HG03558 (cell line): ENCODE data around the gene SLC4A3.

Experiments
- ATAC-seq: cut with Tn5 transposase; IDR thresholded peaks from one replicate; pipeline ENCODE4 v1.9.1; 2021; ENCODE audit warnings: moderate number of reproducible peaks; ENCODE audit not compliant: unreplicated experiment; ENCODE audit errors: extremely low read depth

SLC4A3 gene

GRCh38 chr2:219630770-219631405 lies 3.5 kb downstream of the SLC4A3 start:
- ATAC-seq = no peak

- ATAC-seq = no peak
Measured at GRCh38 chr2:219631406-219631891, 4.0 kb downstream of the SLC4A3 start.

GRCh38 chr2:219631904-219632759 lies 4.7 kb downstream of the SLC4A3 start:
- no peak for ATAC-seq

- no peak for ATAC-seq
Measured at GRCh38 chr2:219632760-219633105, 5.3 kb downstream of the SLC4A3 start.

- no peak for ATAC-seq
Measured at GRCh38 chr2:219633276-219634065, 6.0 kb downstream of the SLC4A3 start.

DNA sequence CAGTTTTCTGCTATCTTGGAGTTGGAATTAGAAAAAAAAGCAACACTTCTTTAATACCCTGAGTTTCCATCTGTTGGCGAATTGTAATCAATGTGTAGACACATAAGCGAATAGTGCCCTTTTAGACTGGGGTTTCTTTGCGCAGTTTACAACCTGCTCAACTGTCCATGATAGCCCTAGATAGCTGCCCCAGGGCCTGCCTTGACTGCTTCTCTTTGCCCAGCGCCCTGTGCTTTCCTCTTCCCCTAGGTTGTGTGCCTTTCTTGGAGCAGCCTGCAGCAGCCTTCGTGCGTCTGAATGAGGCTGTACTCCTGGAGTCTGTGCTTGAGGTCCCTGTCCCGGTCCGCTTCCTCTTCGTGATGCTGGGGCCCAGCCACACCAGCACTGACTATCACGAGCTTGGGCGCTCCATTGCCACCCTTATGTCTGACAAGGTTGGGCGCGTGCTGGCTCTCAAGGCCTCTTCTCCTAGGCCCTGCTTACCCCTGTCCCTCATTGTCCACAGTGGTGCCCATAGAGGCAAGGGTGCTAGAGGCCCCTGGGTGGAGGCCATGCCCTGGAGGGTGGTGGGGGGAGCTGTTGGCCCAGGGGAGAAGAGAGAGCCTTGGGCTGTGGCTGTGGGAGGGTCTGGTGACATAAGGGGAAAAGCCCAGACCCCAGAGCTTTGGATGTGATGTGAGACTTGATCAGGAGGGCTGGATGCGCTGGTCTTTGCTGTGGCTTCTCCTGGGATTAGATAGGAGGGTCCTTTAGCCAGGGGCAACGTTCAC lies 6.9 kb downstream of the SLC4A3 start:
- no peak for ATAC-seq

GRCh38 chr2:219634951-219635751 lies 7.7 kb downstream of the SLC4A3 start:
- no peak for ATAC-seq

DNA sequence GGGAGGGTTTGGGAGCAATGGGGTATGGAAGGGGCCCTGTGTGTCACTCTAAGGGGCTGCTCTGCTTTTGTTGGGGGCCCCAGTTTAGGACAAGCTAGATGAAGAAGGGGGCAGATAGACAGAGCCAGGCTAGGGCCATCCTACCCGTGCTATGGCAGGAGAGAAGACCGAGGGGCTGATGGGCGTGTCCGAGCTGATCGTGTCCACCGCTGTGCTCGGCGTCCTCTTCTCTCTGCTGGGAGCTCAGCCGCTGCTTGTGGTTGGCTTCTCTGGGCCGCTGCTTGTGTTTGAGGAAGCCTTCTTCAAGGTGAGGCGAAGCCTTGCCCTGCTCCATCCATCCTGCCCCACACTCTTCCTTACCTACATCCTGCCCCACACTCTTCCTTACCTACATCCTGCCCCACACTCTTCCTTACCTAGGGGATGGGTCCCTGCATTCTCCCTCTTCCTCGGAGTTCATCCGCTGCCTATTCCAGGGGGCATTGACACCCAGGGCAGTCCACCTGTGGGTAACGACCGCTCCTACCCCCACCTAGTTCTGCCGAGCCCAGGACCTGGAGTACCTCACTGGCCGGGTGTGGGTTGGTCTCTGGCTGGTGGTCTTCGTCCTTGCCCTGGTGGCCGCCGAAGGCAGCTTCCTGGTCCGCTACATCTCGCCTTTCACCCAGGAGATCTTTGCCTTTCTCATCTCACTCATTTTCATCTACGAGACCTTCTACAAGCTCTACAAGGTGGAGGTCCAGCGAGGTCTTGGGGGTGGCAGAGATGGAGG lies 8.9 kb downstream of the SLC4A3 start:
- no peak for ATAC-seq

DNA sequence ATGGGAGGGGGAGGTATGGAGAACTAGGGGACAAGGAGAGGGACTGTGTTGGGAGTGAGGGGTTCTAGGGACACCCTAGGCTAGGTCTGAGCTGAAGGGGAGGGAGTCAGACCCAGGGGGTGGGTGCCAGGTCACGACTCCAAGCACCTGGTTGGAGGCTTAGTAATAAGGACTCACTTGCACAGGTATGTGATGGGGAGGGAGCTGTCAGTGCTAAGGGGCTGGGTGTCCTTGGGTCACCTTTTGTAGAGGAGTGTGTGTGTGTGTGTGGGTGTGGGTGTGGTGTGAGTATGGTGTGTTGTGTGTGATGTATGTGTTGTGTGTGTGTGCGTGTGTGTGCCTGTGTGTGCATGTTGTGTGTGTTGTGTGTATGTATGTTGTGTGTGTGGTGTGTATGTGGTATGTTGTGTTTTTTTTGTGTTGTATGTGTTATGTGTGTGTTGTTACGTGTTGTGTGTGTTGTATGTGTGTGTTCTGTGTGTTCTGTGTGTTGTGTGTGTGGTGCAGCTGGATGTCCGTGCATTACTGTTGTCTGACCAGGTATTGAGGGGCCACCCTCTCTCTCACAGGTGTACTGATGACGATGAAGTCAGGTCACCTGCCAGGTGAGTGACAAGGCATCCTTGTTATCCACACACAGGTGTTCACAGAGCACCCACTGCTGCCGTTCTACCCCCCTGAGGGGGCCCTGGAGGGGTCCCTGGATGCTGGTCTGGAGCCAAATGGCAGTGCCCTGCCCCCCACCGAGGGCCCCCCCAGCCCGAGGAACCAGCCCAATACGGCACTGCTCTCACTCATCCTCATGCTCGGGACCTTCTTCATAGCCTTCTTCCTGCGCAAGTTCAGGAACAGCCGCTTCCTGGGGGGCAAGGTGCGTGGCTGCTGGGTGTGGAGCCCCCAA lies 9.8 kb downstream of the SLC4A3 start:
- no peak for ATAC-seq

DNA sequence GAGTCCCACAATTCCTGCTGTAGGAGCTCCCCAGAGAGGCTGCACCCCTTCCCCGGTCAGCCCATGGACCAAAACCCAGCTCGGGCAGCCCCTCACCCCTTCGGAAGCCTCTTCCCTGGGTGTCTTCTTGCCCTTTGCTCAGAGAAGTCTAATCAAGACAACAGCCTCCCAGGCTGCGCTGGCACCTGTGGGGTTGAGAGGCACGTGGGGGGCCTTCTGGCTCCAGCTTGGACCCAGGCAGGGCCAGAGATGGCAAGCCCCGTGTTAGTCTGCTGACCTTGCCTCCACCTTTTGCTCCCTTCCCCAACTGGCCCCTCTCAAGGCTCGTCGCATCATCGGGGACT lies 10.4 kb downstream of the SLC4A3 start:
- ATAC-seq = no peak

GRCh38 chr2:219638217-219638947 lies 11.0 kb downstream of the SLC4A3 start:
- no peak for ATAC-seq

DNA sequence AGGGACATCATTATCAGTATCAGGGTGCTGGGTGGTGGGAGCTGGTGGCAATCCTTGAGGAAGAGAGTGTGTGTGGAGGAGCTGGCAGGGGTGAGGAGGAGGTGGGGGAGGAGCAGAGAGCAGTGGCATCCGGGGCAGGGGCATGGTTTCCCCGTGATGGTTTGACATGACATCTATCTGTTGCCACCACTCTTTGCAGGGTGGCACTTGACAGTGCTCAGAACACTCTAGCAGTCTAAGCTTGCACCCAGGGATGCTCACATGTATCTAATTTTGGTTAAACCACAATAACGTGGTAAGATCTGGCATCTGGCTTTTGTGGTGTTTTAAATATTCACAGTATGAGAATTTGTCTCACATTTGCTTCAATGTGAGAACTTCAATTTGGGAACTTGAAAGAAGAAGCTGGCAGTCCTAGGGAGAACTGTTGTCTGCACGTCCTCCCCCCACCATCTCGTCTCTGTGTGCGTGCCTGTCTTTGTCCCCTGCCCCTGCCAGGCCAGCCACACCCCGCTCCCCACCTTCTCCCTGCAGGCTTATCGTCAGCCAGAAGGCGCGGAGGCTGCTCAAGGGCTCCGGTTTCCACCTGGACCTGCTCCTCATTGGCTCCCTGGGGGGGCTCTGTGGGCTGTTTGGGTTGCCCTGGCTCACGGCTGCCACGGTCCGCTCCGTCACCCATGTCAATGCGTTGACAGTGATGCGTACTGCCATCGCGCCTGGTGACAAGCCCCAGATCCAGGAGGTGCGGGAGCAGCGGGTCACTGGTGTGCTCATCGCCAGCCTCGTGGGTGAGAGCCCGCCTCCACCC lies 11.7 kb downstream of the SLC4A3 start:
- ATAC-seq = no peak

- ATAC-seq = no peak
Measured at GRCh38 chr2:219641390-219642068, 14.1 kb downstream of the SLC4A3 start.

DNA sequence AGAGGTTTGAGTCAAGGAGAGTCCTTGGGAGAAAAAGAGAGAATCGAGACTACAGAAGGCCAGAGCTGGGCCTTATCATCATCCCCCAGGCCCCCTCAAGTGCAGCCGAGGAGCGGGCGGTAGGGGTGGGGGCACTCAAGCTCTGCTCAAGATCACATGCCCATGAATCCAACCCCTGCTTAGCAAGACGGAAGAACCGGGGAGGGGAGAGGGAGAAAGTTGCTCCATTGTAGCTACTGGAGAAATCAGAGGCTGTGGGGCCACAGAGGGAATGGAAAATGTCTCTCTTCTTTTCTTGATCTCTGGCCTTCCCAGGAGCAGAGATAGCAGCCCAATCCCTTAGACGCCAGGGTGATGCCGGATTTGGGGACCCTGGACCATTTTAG lies 14.6 kb downstream of the SLC4A3 start:
- no peak for ATAC-seq

DNA sequence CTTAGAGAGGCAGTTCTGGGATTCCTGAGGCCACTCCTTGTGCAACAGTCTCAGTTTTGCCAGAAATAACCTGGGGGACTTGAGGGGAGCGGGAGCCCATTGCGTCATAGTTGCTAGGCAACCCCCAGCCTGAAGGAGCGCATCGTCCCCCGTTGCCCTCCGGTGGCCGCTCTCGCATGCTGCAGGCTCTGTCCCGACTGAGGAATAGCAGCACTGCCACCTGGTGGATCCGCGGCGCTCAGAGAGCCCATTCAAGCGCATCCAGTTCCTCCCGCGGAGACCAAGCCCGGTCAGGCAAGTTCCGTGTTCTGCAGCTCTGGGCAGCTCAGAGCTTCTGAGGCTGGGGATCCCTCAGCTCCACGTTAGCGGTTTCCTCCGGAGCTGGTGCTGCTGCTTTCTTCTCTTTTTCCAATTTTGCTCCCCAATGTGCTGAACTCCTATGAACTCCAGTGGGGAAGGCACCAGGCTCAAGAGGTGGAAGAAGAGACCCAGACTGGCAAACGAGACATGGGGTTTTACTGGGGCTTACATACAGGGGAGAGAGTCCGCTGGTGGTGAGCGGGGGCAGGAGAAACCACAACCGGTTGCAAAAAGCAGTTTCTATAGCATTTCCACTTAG lies 15.1 kb downstream of the SLC4A3 start:
- peak; percentile 99 for ATAC-seq
